ENCODE results near the gene GLP2R. TPM values are rescaled to one million over a fixed set of nuclear protein-coding genes. Genes with fewer than 3 reads are reported as not detected.

Gene GLP2R
- total RNA-seq, 2 experiments from 2014 or later: not detected

- DNase-seq: no peak
- CTCF ChIA-PET: no interaction called here
- no peak overlapping the region for H3K27ac Mint-ChIP-seq
- POLR2A ChIA-PET: no interaction called here
- H3K4me1 Mint-ChIP-seq (ENCODE audit: low read depth): no peaks in the 10 kb centered on the region
- peaks cover 19% of the 10 kb centered on the region for H3K9me3 Mint-ChIP-seq
- ATAC-seq: no peak
- TF ChIP-seq CTCF (IDR thresholded peaks at IDR 0.05): no peak
- H3K36me3 Mint-ChIP-seq (ENCODE audit: low read depth): no peaks in the 10 kb centered on the region
- no peak overlapping the region for H3K4me3 Mint-ChIP-seq
- H3K27me3 Mint-ChIP-seq: no peaks in the 10 kb centered on the region
- intact Hi-C loops (cut with micrococcal nuclease): no loop called here
These were observed 34.1 kb downstream of the GLP2R start for GRCh38 chr17:9859781-9860180.

GRCh38 chr17:9860851-9861250 lies 35.1 kb downstream of the GLP2R start:
- intact Hi-C loops (cut with micrococcal nuclease): no loop called here
- Mint-ChIP-seq H3K4me1 (ENCODE audit: low read depth) (no peaks in the 10 kb centered on the region), H3K9me3 (peaks cover 19% of the 10 kb centered on the region), H3K36me3 (ENCODE audit: low read depth) (no peaks in the 10 kb centered on the region), H3K27me3 (peaks cover 4% of the 10 kb centered on the region), H3K27ac (no peak overlapping the region), H3K4me3 (no peak overlapping the region)
- no peak for DNase-seq
- no peak for ATAC-seq
- ChIA-PET CTCF (no interaction called here), POLR2A (no interaction called here)
- TF ChIP-seq CTCF (IDR thresholded peaks at IDR 0.05): no peak

- ATAC-seq (no peak), DNase-seq (no peak)
- intact Hi-C loops (cut with micrococcal nuclease): no loop called here
- Mint-ChIP-seq H3K27ac (no peak overlapping the region), H3K4me3 (no peak overlapping the region), H3K36me3 (ENCODE audit: low read depth) (no peaks in the 10 kb centered on the region), H3K4me1 (ENCODE audit: low read depth) (no peaks in the 10 kb centered on the region), H3K9me3 (peaks cover 19% of the 10 kb centered on the region), H3K27me3 (peaks cover 4% of the 10 kb centered on the region)
- TF ChIP-seq CTCF (IDR thresholded peaks at IDR 0.05): no peak
- POLR2A ChIA-PET: no interaction called here
- CTCF ChIA-PET: no interaction called here
These were observed 36.5 kb downstream of the GLP2R start for GRCh38 chr17:9862220-9862619.

DNA sequence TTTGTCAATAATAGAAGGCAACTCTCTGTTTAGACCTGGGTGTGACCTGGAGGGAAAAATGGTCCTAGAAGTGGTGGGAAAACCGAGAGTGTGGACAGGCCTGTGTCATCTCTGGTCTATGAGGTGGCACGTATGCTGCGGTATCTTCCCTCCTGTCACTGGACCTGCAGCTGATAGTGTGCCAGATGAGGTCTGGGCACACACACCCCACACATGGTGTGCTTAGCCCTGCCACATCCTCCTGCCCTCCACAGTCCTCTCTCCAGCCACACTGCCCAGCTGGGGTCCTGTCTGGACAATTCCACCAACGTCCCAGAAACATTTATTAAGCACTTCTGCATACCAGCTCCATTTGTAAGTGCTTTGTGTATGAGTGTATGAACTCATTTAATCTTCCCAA lies 37.2 kb downstream of the GLP2R start:
- Mint-ChIP-seq H3K4me1 (ENCODE audit: low read depth) (no peaks in the 10 kb centered on the region), H3K27ac (no peak overlapping the region), H3K4me3 (no peak overlapping the region), H3K27me3 (peaks cover 4% of the 10 kb centered on the region), H3K36me3 (ENCODE audit: low read depth) (no peaks in the 10 kb centered on the region), H3K9me3 (peaks cover 19% of the 10 kb centered on the region)
- ChIA-PET POLR2A (no interaction called here), CTCF (no interaction called here)
- intact Hi-C loops (cut with micrococcal nuclease): no loop called here
- no peak for DNase-seq
- no peak for ATAC-seq
- TF ChIP-seq CTCF (IDR thresholded peaks at IDR 0.05): no peak

- no peaks in the 10 kb centered on the region for H3K4me1 Mint-ChIP-seq (ENCODE audit: low read depth)
- H3K36me3 Mint-ChIP-seq (ENCODE audit: low read depth): no peaks in the 10 kb centered on the region
- ATAC-seq (no peak), DNase-seq (no peak)
- ChIA-PET POLR2A (no interaction called here), CTCF (interaction anchor here (0.6 kb wide), 1 partner anchor 111 kb away, joined by 3 read pairs; no protein-coding TSS in a partner anchor)
- peaks cover 5% of the 10 kb centered on the region for H3K27me3 Mint-ChIP-seq
- intact Hi-C loops (cut with micrococcal nuclease): no loop called here
- peaks cover 11% of the 10 kb centered on the region for H3K9me3 Mint-ChIP-seq
- TF ChIP-seq CTCF (IDR thresholded peaks at IDR 0.05): no peak
- H3K27ac Mint-ChIP-seq: no peak overlapping the region
- H3K4me3 Mint-ChIP-seq: no peak overlapping the region
These were observed 39.9 kb downstream of the GLP2R start for GRCh38 chr17:9865586-9865985.

Measured in activated CD8-positive, alpha-beta T cell treated with anti-CD3 and anti-CD28 coated beads for 36 hours (primary cell).